K562 (cell line): ENCODE measurements around the gene CSF1R. TPM values are rescaled to one million over a fixed set of nuclear protein-coding genes. Genes with fewer than 3 reads are reported as not detected.

Experiments used
- ATAC-seq: fragments of 200-7000 bp; cut with Tn5 transposase; 3 replicates; pipeline ENCODE4 v1.9.1; 2020; ENCODE audit warnings: moderate library complexity
- BruUV-seq: library from RNA; stranded (reverse); fragments of 400-500 nt; replicated peaks from 2 replicates; lab custom pipeline; 2021; lab: Mats Ljungman, UMichigan
- CTCF ChIA-PET: fragments of 300-600 bp; formaldehyde crosslinking; extraction: SDS; loops from one replicate; lab custom pipeline; 2021; ENCODE audit warnings: low intra/inter-chr PET ratio; lab: Yijun Ruan, JAX
- POLR2A ChIA-PET: fragments of 300-600, 350-650 bp; sonication (Branson Sonifier 250); formaldehyde crosslinking; extraction: SDS; loops from one replicate; lab custom pipeline; 2021; ENCODE audit warnings: antibody characterized with exemption, inconsistent platforms; lab: Yijun Ruan, JAX
- DNase-seq, 4 experiments: peaks; one replicate each; pipeline versions ENCODE4 v3.0.0 to v3.0.0-alpha.2; 2011 to 2018; ENCODE audit warnings: low spot score in 3 of 4, mixed read lengths in 3 of 4; ENCODE audit errors: extremely low read depth in 1 of 4
- FAIRE-seq: peaks from 2 replicates; lab custom pipeline; 2011; peaks lifted over from hg19 to GRCh38; lab: Jason Lieb, UNC
- H2AFZ ChIP-seq: 2 replicates; pipeline ENCODE4 v1.6.0; 2011; ENCODE audit warnings: low read depth, low read length, control low read depth, inconsistent platforms
- H3K27ac ChIP-seq: fragments of 200-600 bp; 3 replicates; pipeline ENCODE4 v1.8.0; 2011; ENCODE audit warnings: low read depth, mild to moderate bottlenecking, control low read depth, inconsistent platforms, low read length, moderate library complexity, mixed read lengths; ENCODE audit errors: extremely low read depth
- H3K27me3 ChIP-seq, 2 experiments: fragments of 300-600 bp in 1 of 2; 2 replicates in 1 of 2; 3 replicates in 1 of 2; pipeline versions ENCODE4 v1.6.0 to v1.8.0; 2011; ENCODE audit warnings: inconsistent platforms in 2 of 2, low read length in 2 of 2, mild to moderate bottlenecking in 1 of 2, mixed read lengths in 1 of 2, moderate library complexity in 1 of 2; ENCODE audit not compliant: control insufficient read depth in 2 of 2, insufficient read depth in 2 of 2
- H3K36me3 ChIP-seq: fragments of 300-600 bp; 3 replicates; pipeline ENCODE4 v1.8.0; 2011; ENCODE audit warnings: mild to moderate bottlenecking, low read length, inconsistent platforms; ENCODE audit not compliant: control insufficient read depth, insufficient read depth
- H3K4me1 ChIP-seq, 2 experiments: fragments of 200-600 bp in 1 of 2; replicated peaks in 1 of 2; 2 replicates in 1 of 2; 3 replicates in 1 of 2; pipeline versions ENCODE4 v1.5.1 to v1.8.0; 2011; ENCODE audit warnings: inconsistent platforms in 2 of 2, low read length in 2 of 2, mild to moderate bottlenecking in 1 of 2, mixed read lengths in 1 of 2, moderate library complexity in 1 of 2; ENCODE audit not compliant: control insufficient read depth in 2 of 2, insufficient read depth in 2 of 2
- H3K4me2 ChIP-seq: 2 replicates; pipeline ENCODE4 v1.6.1; 2011; ENCODE audit warnings: low read length, control low read depth, inconsistent platforms, mixed read lengths; ENCODE audit not compliant: insufficient read depth
- H3K4me3 ChIP-seq: fragments of 200-600 bp; sonication (generic), shearing (Covaris generic); 2 replicates; pipeline ENCODE4 v1.5.1; 2016; ENCODE audit warnings: control low read depth, inconsistent platforms
- H3K79me2 ChIP-seq: fragments of 200-600 bp; 3 replicates; pipeline ENCODE4 v1.8.0; 2011; ENCODE audit warnings: low read length, inconsistent platforms; ENCODE audit not compliant: control insufficient read depth, insufficient read depth
- H3K9ac ChIP-seq, 2 experiments: 2 replicates each; pipeline versions ENCODE4 v1.6.0 to v1.6.1; 2011; ENCODE audit warnings: low read depth in 2 of 2, low read length in 2 of 2, control low read depth in 1 of 2, inconsistent platforms in 1 of 2, mild to moderate bottlenecking in 1 of 2, mixed read lengths in 1 of 2; ENCODE audit not compliant: insufficient read depth in 1 of 2
- H3K9me1 ChIP-seq: one replicate; pipeline ENCODE4 v1.6.0; 2011; ENCODE audit warnings: inconsistent platforms, mild to moderate bottlenecking, low read length, moderate library complexity; ENCODE audit not compliant: control insufficient read depth, insufficient read depth
- H3K9me3 ChIP-seq: replicated peaks from 2 replicates; pipeline ENCODE4 v1.5.1; 2011; ENCODE audit warnings: low read depth, low read length, inconsistent platforms; ENCODE audit not compliant: control insufficient read depth, insufficient read depth
- H4K20me1 ChIP-seq: replicated peaks from 2 replicates; pipeline ENCODE4 v1.6.1; 2011; ENCODE audit warnings: low read length, inconsistent platforms, mixed read lengths; ENCODE audit not compliant: control insufficient read depth, insufficient read depth
- CHCHD3 ChIP-seq: fragments of 250-450 bp; sonication (Bioruptor Pico); IDR thresholded peaks from 2 replicates; pipeline ENCODE4 v2.1.2; 2022; ENCODE audit warnings: mild to moderate bottlenecking
- DIDO1 ChIP-seq: fragments of 450-650 bp; IDR thresholded peaks from 2 replicates; pipeline ENCODE4 v1.6.1; 2016; ENCODE audit warnings: low read depth, missing biosample characterization, missing genetic modification characterization
- SMARCE1 ChIP-seq: fragments of 450-650 bp; IDR thresholded peaks from 2 replicates; pipeline ENCODE4 v1.7.1; 2016; ENCODE audit warnings: mild to moderate bottlenecking
- ZNF740 ChIP-seq, 3 experiments: fragments of 200-800 bp in 1 of 3; sonication (Bioruptor generic) in 1 of 3; sonication (generic) in 1 of 3; formaldehyde crosslinking in 1 of 3; IDR thresholded peaks; 2 replicates each; pipeline versions ENCODE4 v1.6.1 to v1.8.0; 2016 to 2022; ENCODE audit warnings: mild to moderate bottlenecking in 2 of 3, missing compliant biosample characterization in 2 of 3, missing genetic modification characterization in 2 of 3, missing genetic modification reagents in 1 of 3
- WGBS: fragments of 100-300 bp; shearing (Covaris generic); methylation state at CpG from one replicate; pipeline ENCODE4 v1.1.6; 2016; ENCODE audit warnings: low coverage, mixed read lengths; ENCODE audit not compliant: insufficient coverage; ENCODE audit errors: missing lambda C conversion rate; 5-methylcytosine and 5-hydroxymethylcytosine counted together
- in situ Hi-C: fragments of 300-500 bp; cut with MboI; formaldehyde crosslinking; loops from 4 replicates; pipeline ENCODE4 v1.15.0; 2018; ENCODE audit warnings: inconsistent platforms, mixed read lengths
- intact Hi-C: fragments of 100-400 bp; cut with micrococcal nuclease; formaldehyde crosslinking; loops from 2 replicates; pipeline ENCODE4 v1.14.2; 2022
- polyA plus RNA-seq, 8 experiments: library from polyadenylated mRNA; depleted of rRNA in 4 of 8; stranded (reverse) in 5 of 8; unstranded in 3 of 8; fragments of >200 nt; fragmentation: Nextera tagmentation in 2 of 8; fragmentation: Illumina TruSeq in 1 of 8; extraction: Ambion mirVana in 2 of 8; extraction: Trizol in 1 of 8; gene quantifications; 2 replicates each; pipeline versions ENCODE4 v1.2.1 to v1.2.3, GENCODE V29; 2011 to 2014; ENCODE audit warnings: inconsistent platforms in 1 of 8, missing spikeins in 1 of 8
- total RNA-seq, 7 experiments: library from RNA; depleted of rRNA in 6 of 7; stranded (reverse); fragments of >200 nt in 6 of 7; fragmentation: Illumina TruSeq in 2 of 7; extraction: Trizol in 2 of 7; gene quantifications; 2 replicates each; pipeline versions ENCODE4 v1.2.1 to v1.2.3, GENCODE V29; 2011 to 2021; ENCODE audit warnings: low replicate concordance in 1 of 7

The CSF1R gene
- total and polyA plus RNA-seq, 9 of the 15 experiments (the other 6 are each of a cell fraction or from before 2014, with no cell fraction given) = 0.03 to 0.64 (median 0.20) TPM; not detected in 6

- CTCF ChIA-PET = no interaction called here
- Histone ChIP-seq H3K9me1 (no peaks in the 10 kb centered on the region), H4K20me1 (0 out of 2 replicates have a peak, but pooled peaks cover 3% of the 10 kb centered on the region), H3K27ac (no peak overlapping the region), H3K4me1 (peaks cover 5 to 11% of the 10 kb centered on the region in 2 experiments; a peak in 3 of 5 replicates), H3K36me3 (no peaks in the 10 kb centered on the region), H3K9ac (peak overlapping the region in 1 of 2 experiments; percentile 53; a peak in 1 of 4 replicates), H3K27me3 (no peaks in the 10 kb centered on the region), H3K9me3 (no peaks in the 10 kb centered on the region), H3K4me2 (no peak overlapping the region), H2AFZ (no peak overlapping the region), H3K4me3 (no peak overlapping the region), H3K79me2 (no peaks in the 10 kb centered on the region)
- 44% methylated on average over 7 of the region's 11 CpGs for WGBS
- in situ Hi-C loops (no loop called here), intact Hi-C loops (loop anchor here (10.0 kb wide), 2 partner anchors 49 to 289 kb away; no protein-coding TSS in a partner anchor)
- FAIRE-seq = no peak
- POLR2A ChIA-PET = no interaction called here
- no peak for DNase-seq
- no peak for ATAC-seq
- BruUV-seq = no TSS peak
- TF ChIP-seq SMARCE1 = no peak
- no peak for TF ChIP-seq DIDO1 (tag)
- TF ChIP-seq ZNF740 (CRISPR knock-in tag; IDR thresholded peaks at IDR 0.05) = 0 out of 2 replicates have a peak, but pooled peaks have one; percentile 27
- no peak for TF ChIP-seq ZNF740 (tag; IDR thresholded peaks at IDR 0.05)
- TF ChIP-seq CHCHD3 (CRISPR knock-in tag) = no peak
- TF ChIP-seq, all 486 proteins: peak for 1
Observed at GRCh38 chr5:150124111-150124557, 37.8 kb upstream of the CSF1R start.
